ENCODE results near the gene SIAH1. TPM values are rescaled to one million over a fixed set of nuclear protein-coding genes. Genes with fewer than 3 reads are reported as not detected.
A peak's percentile ranks its signal among the peaks of the same experiment; 100 is the strongest.

The SIAH1 gene
- total and polyA plus RNA-seq, 9 of the 15 experiments (the other 6 are each of a cell fraction or from before 2014, with no cell fraction given): 4.1 to 14.3 (median 12.5) TPM

- TF ChIP-seq MBD1 (CRISPR knock-in tag; IDR thresholded peaks at IDR 0.05): no peak
- TF ChIP-seq CTBP1 (IDR thresholded peaks at IDR 0.05; ENCODE audit: borderline replicate concordance): peak; percentile 90
- TF ChIP-seq UBTF (IDR thresholded peaks at IDR 0.05; ENCODE audit: borderline replicate concordance in 1 of 2, low read depth in 2 of 2, low read length in 2 of 2): 0 out of 4 replicates have a peak, but pooled peaks of 1 of the 2 experiments have one; percentile 22
- no peak for TF ChIP-seq POLR2AphosphoS2 (IDR thresholded peaks at IDR 0.05; ENCODE audit: low read length)
- TF ChIP-seq PHF20 (IDR thresholded peaks at IDR 0.05; ENCODE audit: partially characterized antibody): no peak
- TF ChIP-seq HMGXB4 (CRISPR knock-in tag; IDR thresholded peaks at IDR 0.05): no peak
- TF ChIP-seq ZFP30 (CRISPR knock-in tag; IDR thresholded peaks at IDR 0.05; ENCODE audit: borderline replicate concordance): no peak
- no peak for TF ChIP-seq DNMT1 (IDR thresholded peaks at IDR 0.05)
- no peak for TF ChIP-seq TSHZ1 (CRISPR knock-in tag; IDR thresholded peaks at IDR 0.05)
- TF ChIP-seq L3MBTL2 (IDR thresholded peaks at IDR 0.05): no peak
- no peak for TF ChIP-seq FOXK2 (conservative IDR thresholded peaks at IDR 0.05 in 1 of 2, IDR thresholded peaks at IDR 0.05 in 1 of 2; ENCODE audit: low read depth in 2 of 2)
- TF ChIP-seq SP2 (IDR thresholded peaks at IDR 0.05; ENCODE audit: extremely low read depth, low read depth, low read length, poor library complexity, severe bottlenecking): no peak
- no peak for TF ChIP-seq ARID3A (IDR thresholded peaks at IDR 0.05; ENCODE audit: borderline replicate concordance, low read depth, low read length)
- no peak for TF ChIP-seq ID3 (CRISPR knock-in tag; IDR thresholded peaks at IDR 0.05)
- TF ChIP-seq ID3 (tag; IDR thresholded peaks at IDR 0.05): no peak
These were observed 19.5 kb downstream of the SIAH1 start (continued) for GRCh38 chr16:48365601-48366164.

Data from K562 (cell line).